ENCODE data around the gene CHST3. TPM values are rescaled to one million over a fixed set of nuclear protein-coding genes. Genes with fewer than 3 reads are reported as not detected.
A peak's percentile ranks its signal among the peaks of the same experiment; 100 is the strongest.
"Not testable (repeated sequence)": the region's sequence is repeated elsewhere in the genome, so short reads cannot be mapped to it uniquely, and the experiment has no call there.

CHST3 gene
- total RNA-seq, 1 experiment from 2014 or later: 6.1 TPM

DNA sequence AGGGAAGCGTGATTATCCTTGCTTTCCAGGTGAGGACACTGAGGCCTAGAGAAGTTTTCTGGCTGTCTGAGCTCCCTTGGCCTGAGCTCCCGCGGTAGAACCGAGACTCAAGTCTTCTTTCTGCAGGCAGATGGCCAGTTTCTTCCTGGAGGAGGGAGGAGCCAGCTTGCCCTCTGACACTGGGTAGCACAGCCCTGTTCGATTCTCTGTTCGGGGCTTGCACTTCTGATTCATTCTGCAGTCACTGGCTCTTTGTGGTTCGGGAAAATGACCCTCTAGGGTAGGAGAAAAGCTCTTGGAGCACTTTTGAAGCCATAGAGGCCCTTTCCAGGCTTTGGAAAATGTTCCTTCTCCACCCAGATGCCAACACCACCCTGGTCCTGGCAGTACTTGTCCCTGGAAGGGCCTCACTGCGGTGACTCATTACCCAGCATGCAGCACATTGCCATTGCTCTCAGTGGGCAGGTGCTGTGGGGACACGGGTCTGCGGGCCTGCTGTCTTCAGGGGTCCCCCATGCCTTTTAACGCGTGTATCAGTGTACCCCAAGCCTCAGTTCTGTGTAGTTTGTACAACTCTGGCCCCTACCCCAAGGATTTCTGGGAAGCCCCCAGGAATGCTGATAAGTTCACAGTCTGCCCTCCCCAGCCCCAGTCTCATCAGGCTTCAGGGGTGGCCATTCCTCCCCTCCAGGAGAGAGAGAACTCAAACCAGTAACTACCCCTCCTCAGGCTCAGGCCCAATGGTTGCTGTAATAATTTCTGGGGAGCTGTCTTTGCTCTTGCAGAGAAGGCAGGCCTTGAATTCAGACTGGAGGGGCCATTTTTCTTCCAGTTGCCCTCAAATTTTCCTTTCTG lies 11.9 kb downstream of the CHST3 start:
- Histone ChIP-seq H3K4me2 (ENCODE audit: insufficient read depth, insufficient read length, low read length) (no peak overlapping the region), H3K79me2 (ENCODE audit: insufficient read depth, low read length) (peaks cover 2% of the 10 kb centered on the region)
- WGBS (ENCODE audit: extremely low coverage, insufficient read length, low lambda C conversion rate): no CpG with 5 or more reads among the region's 12 CpGs

DNA sequence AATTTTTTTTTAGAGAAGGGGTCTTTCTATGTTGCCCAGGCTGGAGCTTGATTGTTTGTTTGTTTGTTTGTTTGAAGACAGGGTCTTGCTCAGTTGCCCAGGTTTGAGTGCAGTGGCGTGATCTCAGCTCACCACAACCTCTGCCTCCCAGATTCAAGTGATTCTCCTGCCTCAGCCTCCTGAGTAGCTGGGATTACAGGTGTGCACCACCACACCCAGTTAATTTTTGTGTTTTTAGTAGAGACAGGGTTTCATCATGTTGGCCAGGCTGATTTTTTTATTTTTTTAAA lies 13.4 kb downstream of the CHST3 start:
- H3T11ph ChIP-seq (ENCODE audit: low read length); H2BK5ac ChIP-seq (ENCODE audit: insufficient read length, low read length); H4K91ac ChIP-seq (ENCODE audit: insufficient read length, low read depth, low read length); H3K9me3 Mint-ChIP-seq; H2BK20ac ChIP-seq (ENCODE audit: low read depth, low read length, poor library complexity, severe bottlenecking); H3K79me2 ChIP-seq (ENCODE audit: insufficient read depth, low read length); H2BK15ac ChIP-seq (ENCODE audit: low read depth, low read length); H3K23me2 ChIP-seq (ENCODE audit: insufficient read length, low read depth, low read length, poor library complexity, severe bottlenecking); H3K27ac ChIP-seq (ENCODE audit: insufficient read length, low read depth, low read length); H4K8ac ChIP-seq (replicated peaks; ENCODE audit: insufficient read length, low read depth, low read length); H2AFZ ChIP-seq (ENCODE audit: low read length); H3K4me3 Mint-ChIP-seq; H3K4me1 ChIP-seq (ENCODE audit: insufficient read depth, low read length); H2AK5ac ChIP-seq (ENCODE audit: insufficient read length, low read length); H3K23ac ChIP-seq (ENCODE audit: insufficient read length, low read depth, low read length); H3K27me3 Mint-ChIP-seq (ENCODE audit: low read depth); H2BK120ac ChIP-seq (ENCODE audit: low read depth, low read length, poor library complexity, severe bottlenecking); H3K14ac ChIP-seq (ENCODE audit: insufficient read depth, low read length); H3K4me2 ChIP-seq (ENCODE audit: insufficient read depth, insufficient read length, low read length); H3K9me3 ChIP-seq (ENCODE audit: control insufficient read depth, low read depth, low read length); H3K79me1 ChIP-seq (ENCODE audit: insufficient read depth, low read depth, low read length, poor library complexity, severe bottlenecking); H4K20me1 ChIP-seq (ENCODE audit: control insufficient read depth, insufficient read depth, insufficient read length); H3K4ac ChIP-seq (ENCODE audit: low read depth, low read length); H4K5ac ChIP-seq (ENCODE audit: insufficient read length, low read depth, low read length); H3K36me3 Mint-ChIP-seq (ENCODE audit: insufficient read depth in 1 of 3, low read depth in 3 of 3); H3K18ac ChIP-seq (ENCODE audit: insufficient read length, low read depth, low read length); H3K9ac ChIP-seq (ENCODE audit: extremely low read depth, insufficient read length, low read length); H3K27me3 ChIP-seq (ENCODE audit: insufficient read depth, low read length); H3K56ac ChIP-seq (ENCODE audit: insufficient read length, low read depth, low read length); H2BK12ac ChIP-seq (ENCODE audit: insufficient read length, low read depth, low read length); DNase-seq: not testable (repeated sequence)
- H3K27ac Mint-ChIP-seq: peak overlapping the region in 1 of 3 experiments; percentile 82; a peak in 1 of 7 replicates
- no CpG with 5 or more reads among the region's 1 CpG for WGBS (ENCODE audit: extremely low coverage, insufficient read length, low lambda C conversion rate)
- peaks cover 25 to 31% of the 10 kb centered on the region in 2 experiments for H3K4me1 Mint-ChIP-seq

More for the DNA sequence above, 11.9 kb downstream of the CHST3 start:
- no peaks in the 10 kb centered on the region for H3K9me3 Mint-ChIP-seq
- Histone ChIP-seq H4K20me1 (ENCODE audit: control insufficient read depth, insufficient read depth, insufficient read length) (no peaks in the 10 kb centered on the region), H3K4me1 (ENCODE audit: insufficient read depth, low read length) (0 out of 2 replicates have a peak, but pooled peaks cover 2% of the 10 kb centered on the region), H2BK20ac (ENCODE audit: low read depth, low read length, poor library complexity, severe bottlenecking) (no peak overlapping the region), H4K91ac (ENCODE audit: insufficient read length, low read depth, low read length) (no peak overlapping the region), H3K27ac (ENCODE audit: insufficient read length, low read depth, low read length) (no peak overlapping the region), H2AK5ac (ENCODE audit: insufficient read length, low read length) (no peak overlapping the region), H3K27me3 (ENCODE audit: insufficient read depth, low read length) (no peaks in the 10 kb centered on the region), H3K23ac (ENCODE audit: insufficient read length, low read depth, low read length) (no peak overlapping the region), H2BK120ac (ENCODE audit: low read depth, low read length, poor library complexity, severe bottlenecking) (no peak overlapping the region), H2BK15ac (ENCODE audit: low read depth, low read length) (no peak overlapping the region), H3K23me2 (ENCODE audit: insufficient read length, low read depth, low read length, poor library complexity, severe bottlenecking) (peaks cover 3% of the 10 kb centered on the region), H2AFZ (ENCODE audit: low read length) (no peak overlapping the region), H2BK5ac (ENCODE audit: insufficient read length, low read length) (no peak overlapping the region), H3K9ac (ENCODE audit: extremely low read depth, insufficient read length, low read length) (no peak overlapping the region), H3K14ac (ENCODE audit: insufficient read depth, low read length) (no peak overlapping the region), H2BK12ac (ENCODE audit: insufficient read length, low read depth, low read length) (no peak overlapping the region), H3K18ac (ENCODE audit: insufficient read length, low read depth, low read length) (no peak overlapping the region), H3K9me3 (ENCODE audit: control insufficient read depth, low read depth, low read length) (no peaks in the 10 kb centered on the region), H4K5ac (ENCODE audit: insufficient read length, low read depth, low read length) (no peak overlapping the region), H3K4ac (ENCODE audit: low read depth, low read length) (no peak overlapping the region), H4K8ac (replicated peaks; ENCODE audit: insufficient read length, low read depth, low read length) (no peak overlapping the region), H3K56ac (ENCODE audit: insufficient read length, low read depth, low read length) (no peak overlapping the region), H3K79me1 (ENCODE audit: insufficient read depth, low read depth, low read length, poor library complexity, severe bottlenecking) (no peaks in the 10 kb centered on the region), H3T11ph (ENCODE audit: low read length) (no peak overlapping the region)
- H3K4me3 Mint-ChIP-seq: no peak overlapping the region
- H3K36me3 Mint-ChIP-seq (ENCODE audit: insufficient read depth in 1 of 3, low read depth in 3 of 3): no peaks in the 10 kb centered on the region
- DNase-seq: no peak
- no peaks in the 10 kb centered on the region for H3K27me3 Mint-ChIP-seq (ENCODE audit: low read depth)
- peaks cover 25 to 29% of the 10 kb centered on the region in 2 experiments for H3K4me1 Mint-ChIP-seq
- TF ChIP-seq, protein P1, sequence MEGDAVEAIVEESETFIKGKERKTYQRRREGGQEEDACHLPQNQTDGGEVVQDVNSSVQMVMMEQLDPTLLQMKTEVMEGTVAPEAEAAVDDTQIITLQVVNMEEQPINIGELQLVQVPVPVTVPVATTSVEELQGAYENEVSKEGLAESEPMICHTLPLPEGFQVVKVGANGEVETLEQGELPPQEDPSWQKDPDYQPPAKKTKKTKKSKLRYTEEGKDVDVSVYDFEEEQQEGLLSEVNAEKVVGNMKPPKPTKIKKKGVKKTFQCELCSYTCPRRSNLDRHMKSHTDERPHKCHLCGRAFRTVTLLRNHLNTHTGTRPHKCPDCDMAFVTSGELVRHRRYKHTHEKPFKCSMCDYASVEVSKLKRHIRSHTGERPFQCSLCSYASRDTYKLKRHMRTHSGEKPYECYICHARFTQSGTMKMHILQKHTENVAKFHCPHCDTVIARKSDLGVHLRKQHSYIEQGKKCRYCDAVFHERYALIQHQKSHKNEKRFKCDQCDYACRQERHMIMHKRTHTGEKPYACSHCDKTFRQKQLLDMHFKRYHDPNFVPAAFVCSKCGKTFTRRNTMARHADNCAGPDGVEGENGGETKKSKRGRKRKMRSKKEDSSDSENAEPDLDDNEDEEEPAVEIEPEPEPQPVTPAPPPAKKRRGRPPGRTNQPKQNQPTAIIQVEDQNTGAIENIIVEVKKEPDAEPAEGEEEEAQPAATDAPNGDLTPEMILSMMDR (conservative IDR thresholded peaks at IDR 0.05): no peak
- peak overlapping the region in 2 of 3 experiments; percentile 28 to 74; a peak in 2 of 7 replicates for H3K27ac Mint-ChIP-seq

Measured in H9 (cell line).